Hematopoietic multipotent progenitor cell (in vitro differentiated cells): ENCODE data around the gene CAMKMT. TPM values are rescaled to one million over a fixed set of nuclear protein-coding genes. Genes with fewer than 3 reads are reported as not detected.

Source experiments
- DNase-seq, 3 donors: peaks; one replicate each; pipeline ENCODE4 v3.0.0-alpha.2; 2011 to 2015; ENCODE audit warnings: low read depth in 2 of 3, low spot score in 2 of 3
- total RNA-seq: library from RNA; depleted of rRNA; stranded (reverse); fragments of >200 nt; gene quantifications from one replicate; pipeline ENCODE4 v1.2.3, GENCODE V29; 2012

Gene CAMKMT
- total RNA-seq, 1 donor, result 3.8 TPM

- no peak for DNase-seq
Measured at GRCh38 chr2:44786045-44786816, 424.5 kb downstream of the CAMKMT start.

DNA sequence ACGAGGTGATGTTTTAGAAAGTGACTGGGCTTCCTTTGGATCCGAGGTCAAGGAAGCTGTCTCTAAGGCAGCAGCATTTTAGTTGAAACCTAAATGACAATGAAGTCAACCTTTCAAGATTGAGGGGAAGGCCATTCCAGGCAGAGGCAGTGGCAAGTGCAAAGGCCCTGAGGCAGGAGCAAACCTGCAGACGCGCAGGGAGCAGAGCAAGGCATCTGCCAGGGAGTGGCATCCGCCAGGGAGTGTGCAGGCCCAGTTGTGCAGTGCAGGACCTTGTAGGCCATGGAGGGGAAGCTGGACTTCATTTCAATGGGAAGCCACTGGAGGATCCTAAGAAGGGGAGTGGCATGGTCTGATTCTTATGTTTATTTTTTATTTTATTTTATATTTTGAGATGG lies 425.1 kb downstream of the CAMKMT start:
- no peak for DNase-seq

DNA sequence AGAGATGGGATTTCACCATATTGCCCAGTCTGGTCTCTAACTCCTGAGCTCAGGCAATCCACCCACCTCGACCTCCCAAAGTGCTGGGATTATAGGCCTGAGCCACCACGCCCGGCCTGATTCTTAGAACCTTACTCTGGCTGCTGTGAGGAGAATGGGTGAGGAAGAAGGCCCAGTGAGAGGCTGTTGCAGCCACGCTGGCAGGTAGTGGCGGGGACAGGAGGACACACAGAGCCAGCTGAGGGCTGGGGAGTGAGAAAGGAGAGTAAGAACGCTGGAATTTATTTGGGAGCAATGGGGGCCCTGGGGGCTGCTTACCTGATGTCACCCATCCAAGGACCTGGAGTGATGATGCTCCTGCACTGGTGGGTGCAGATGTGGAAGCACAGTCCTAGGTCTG lies 425.9 kb downstream of the CAMKMT start:
- no peak for DNase-seq

- no peak for DNase-seq
Measured at GRCh38 chr2:44789446-44789845, 427.7 kb downstream of the CAMKMT start.

- no peak for DNase-seq
Measured at GRCh38 chr2:44789971-44790721, 428.4 kb downstream of the CAMKMT start.

GRCh38 chr2:44793322-44793870 lies 431.6 kb downstream of the CAMKMT start:
- peak in 1 of 3 donors; percentile 51 for DNase-seq

DNA sequence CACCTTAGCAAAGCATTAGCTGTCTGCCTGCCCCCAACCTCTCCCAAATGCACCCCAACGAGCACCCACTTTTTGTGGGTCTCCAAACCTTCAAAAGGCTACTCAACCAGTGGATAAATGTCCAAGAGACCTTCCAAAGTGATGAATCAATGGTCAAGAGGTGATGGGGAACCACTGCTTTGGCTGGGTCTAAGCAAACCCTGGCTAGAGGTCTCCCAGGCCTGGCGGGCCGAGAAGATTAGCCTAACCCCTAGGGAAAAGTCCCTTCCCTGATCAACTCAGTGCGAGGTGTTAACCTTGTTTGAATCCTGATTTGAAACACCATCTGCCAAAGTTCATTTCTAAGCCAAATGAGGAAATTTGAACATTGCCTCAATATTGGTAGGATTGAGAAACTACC lies 435.0 kb downstream of the CAMKMT start:
- DNase-seq, result no peak

GRCh38 chr2:44798139-44798659 lies 436.5 kb downstream of the CAMKMT start:
- no peak for DNase-seq

GRCh38 chr2:44799105-44799504 lies 437.4 kb downstream of the CAMKMT start:
- no peak for DNase-seq

DNA sequence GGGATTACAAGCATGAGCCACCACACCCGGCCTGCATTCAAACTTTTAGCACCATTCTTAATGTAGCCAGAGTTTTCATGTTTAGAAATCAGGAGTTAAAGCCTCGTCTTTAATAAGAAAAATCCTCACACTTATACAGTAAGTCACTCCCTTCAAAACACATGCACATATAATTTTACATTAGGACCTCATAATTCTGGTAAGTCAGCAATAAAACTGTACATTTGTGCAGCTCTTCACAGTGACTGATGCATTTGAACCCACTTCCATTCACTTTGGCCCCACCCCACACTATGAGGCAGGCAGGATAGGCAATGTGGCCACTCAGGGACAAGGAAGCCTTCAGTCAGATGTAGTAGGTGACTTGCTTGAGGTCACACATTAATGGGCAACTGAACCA lies 438.0 kb downstream of the CAMKMT start:
- no peak for DNase-seq

GRCh38 chr2:44801289-44801840 lies 439.6 kb downstream of the CAMKMT start:
- no peak for DNase-seq

- no peak for DNase-seq
Measured at GRCh38 chr2:44801841-44802776, 440.4 kb downstream of the CAMKMT start.

GRCh38 chr2:44802777-44803424 lies 441.2 kb downstream of the CAMKMT start:
- DNase-seq, result peak in 1 of 3 donors; percentile 36

- peak in 1 of 3 donors; percentile 37 for DNase-seq
Measured at GRCh38 chr2:44804406-44805265, 442.9 kb downstream of the CAMKMT start.

- DNase-seq, result no peak
Measured at GRCh38 chr2:44805401-44806235, 443.9 kb downstream of the CAMKMT start.

DNA sequence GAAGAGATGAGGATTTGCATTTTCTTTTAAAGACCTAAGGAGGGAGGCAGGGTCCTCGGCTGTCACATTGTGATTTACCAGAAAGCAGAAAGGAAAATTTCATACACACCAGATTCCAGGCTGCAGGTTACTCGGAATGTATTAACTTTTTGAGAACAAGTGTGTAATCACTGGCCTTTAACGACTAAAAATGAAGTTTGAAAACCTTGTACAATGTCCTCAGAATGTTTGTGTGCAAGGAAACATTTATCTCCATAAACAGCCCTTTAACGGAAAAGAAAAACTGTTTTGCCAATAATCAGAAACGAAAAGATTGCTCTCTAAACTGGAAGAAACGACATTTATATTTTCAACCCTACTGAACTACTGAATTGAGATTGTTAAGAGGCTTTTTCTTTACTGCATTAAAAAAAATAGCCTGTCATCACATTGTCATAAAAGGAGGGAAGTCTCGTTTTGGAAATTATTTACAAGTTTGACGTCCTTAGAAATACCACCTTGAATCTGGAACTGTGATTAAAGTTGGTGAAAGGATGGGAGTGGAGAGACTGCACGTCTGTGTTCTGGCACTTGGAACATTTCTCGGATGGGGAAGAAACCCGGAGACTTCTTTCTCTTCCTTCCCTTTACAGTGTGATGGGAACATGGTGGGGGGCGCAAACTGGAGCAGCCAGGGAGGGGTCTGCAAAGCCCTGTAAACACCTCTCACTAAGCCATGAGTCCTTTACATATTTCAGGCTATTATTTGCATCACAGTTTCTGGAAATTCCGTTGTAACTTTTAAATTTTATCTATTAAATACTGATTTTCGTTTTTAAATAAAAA lies 445.7 kb downstream of the CAMKMT start:
- no peak for DNase-seq
